IPS-20b (cell line): ENCODE data around the gene MACROD2.

Experiments used
- H3K27ac ChIP-seq: one replicate; pipeline ENCODE4 v1.5.1; 2013; ENCODE audit warnings: low read length
- H3K27me3 ChIP-seq: 2 replicates; pipeline ENCODE4 v1.6.1; 2013; ENCODE audit warnings: mild to moderate bottlenecking, low read length, inconsistent platforms; ENCODE audit not compliant: insufficient read depth
- H3K36me3 ChIP-seq: 2 replicates; pipeline ENCODE4 v1.6.1; 2013; ENCODE audit warnings: low read depth, mild to moderate bottlenecking, inconsistent platforms, low read length, moderate library complexity; ENCODE audit not compliant: insufficient read depth
- H3K4me1 ChIP-seq: 2 replicates; pipeline ENCODE4 v1.6.1; 2013; ENCODE audit warnings: mild to moderate bottlenecking, control low read depth, inconsistent platforms, low read length, moderate library complexity; ENCODE audit not compliant: insufficient read depth
- H3K4me3 ChIP-seq: 2 replicates; pipeline ENCODE4 v1.5.1; 2013; ENCODE audit warnings: mild to moderate bottlenecking, low read length, inconsistent platforms
- H3K9ac ChIP-seq: 2 replicates; pipeline ENCODE4 v1.6.1; 2013; ENCODE audit warnings: low read depth, mild to moderate bottlenecking, inconsistent platforms, low read length, moderate library complexity
- H3K9me3 ChIP-seq: 2 replicates; pipeline ENCODE4 v1.6.1; 2013; ENCODE audit warnings: mild to moderate bottlenecking, low read depth, low read length, inconsistent platforms; ENCODE audit not compliant: insufficient read depth

MACROD2 gene

DNA sequence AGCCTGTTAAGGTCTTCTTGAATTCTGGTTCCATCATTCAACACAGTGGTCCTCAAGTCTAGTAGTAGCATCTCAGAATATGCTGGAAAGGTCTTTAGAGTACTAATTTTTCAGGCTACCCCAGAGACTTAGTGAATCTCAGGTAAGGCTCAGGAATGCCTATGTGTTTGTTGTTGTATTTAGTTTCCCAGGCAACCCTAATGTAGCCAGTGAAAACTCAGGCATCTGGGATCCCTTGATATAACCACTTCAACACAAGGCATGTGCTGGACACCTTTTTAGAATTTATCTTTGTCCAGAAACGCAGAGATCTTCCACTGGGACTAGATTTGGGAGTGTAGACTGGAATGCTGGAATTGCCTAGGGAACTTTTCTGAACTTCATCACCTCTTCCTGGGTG lies 940.0 kb downstream of the MACROD2 start:
- H3K9ac ChIP-seq: no peak overlapping the region
- H3K4me1 ChIP-seq: no peaks in the 10 kb centered on the region

DNA sequence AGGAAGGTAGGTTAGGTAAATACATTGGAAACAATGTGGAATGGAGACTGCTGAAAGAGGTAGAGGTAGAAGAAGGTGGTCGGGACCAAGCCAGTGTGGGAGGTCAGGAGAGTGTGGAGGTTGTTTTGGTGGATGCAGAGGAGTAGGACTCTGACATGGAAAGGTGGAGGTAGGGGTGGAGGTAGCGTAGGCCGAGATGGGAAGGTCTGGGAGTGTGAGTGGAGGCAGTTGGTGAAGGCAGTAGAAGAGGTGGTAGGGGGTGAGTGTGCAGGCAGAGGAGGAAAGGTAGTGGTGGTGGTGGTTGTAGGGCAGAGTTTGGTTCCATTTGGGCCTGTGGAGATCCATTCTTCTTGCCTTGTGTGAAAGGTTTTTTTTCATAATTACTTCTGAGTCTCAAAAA lies 941.7 kb downstream of the MACROD2 start:
- H3K4me1 ChIP-seq: no peaks in the 10 kb centered on the region
- H3K9ac ChIP-seq: no peak overlapping the region
- no peak overlapping the region for H3K27ac ChIP-seq
- peaks cover 6% of the 10 kb centered on the region; the same call in 1 of the 2 replicates for H3K9me3 ChIP-seq
- H3K4me3 ChIP-seq: no peak overlapping the region
- no peaks in the 10 kb centered on the region for H3K36me3 ChIP-seq
- H3K27me3 ChIP-seq: no peaks in the 10 kb centered on the region

More for the DNA sequence above, 940.0 kb downstream of the MACROD2 start:
- peaks cover 5% of the 10 kb centered on the region; the same call in 1 of the 2 replicates for H3K9me3 ChIP-seq
- no peak overlapping the region for H3K27ac ChIP-seq
- H3K36me3 ChIP-seq: no peaks in the 10 kb centered on the region
- H3K27me3 ChIP-seq: no peaks in the 10 kb centered on the region
- no peak overlapping the region for H3K4me3 ChIP-seq

DNA sequence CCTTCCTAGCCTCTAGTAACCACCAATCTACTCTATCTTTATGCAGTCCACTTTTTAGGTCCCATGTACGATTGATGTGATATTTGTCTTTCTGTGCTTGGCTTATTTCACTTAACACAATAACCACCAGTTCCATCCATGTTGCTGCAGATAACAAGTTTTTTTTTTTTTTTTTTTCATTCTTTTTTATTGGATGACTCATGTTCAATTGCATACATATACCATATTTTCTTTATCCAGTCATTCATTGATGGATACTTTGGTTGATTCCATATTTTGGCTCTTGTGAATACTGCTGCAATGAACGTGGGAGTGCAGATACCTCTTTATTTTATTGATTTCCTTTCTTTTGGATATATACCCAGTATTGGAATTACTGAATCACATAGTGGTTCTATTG lies 942.5 kb downstream of the MACROD2 start:
- H3K9me3 ChIP-seq: peaks cover 6% of the 10 kb centered on the region; the same call in 1 of the 2 replicates
- no peak overlapping the region for H3K9ac ChIP-seq
- peaks cover 5% of the 10 kb centered on the region; the same call in 1 of the 2 replicates for H3K4me1 ChIP-seq
- H3K27ac ChIP-seq: no peak overlapping the region
- H3K4me3 ChIP-seq: no peak overlapping the region
- H3K27me3 ChIP-seq: no peaks in the 10 kb centered on the region
- no peaks in the 10 kb centered on the region for H3K36me3 ChIP-seq

DNA sequence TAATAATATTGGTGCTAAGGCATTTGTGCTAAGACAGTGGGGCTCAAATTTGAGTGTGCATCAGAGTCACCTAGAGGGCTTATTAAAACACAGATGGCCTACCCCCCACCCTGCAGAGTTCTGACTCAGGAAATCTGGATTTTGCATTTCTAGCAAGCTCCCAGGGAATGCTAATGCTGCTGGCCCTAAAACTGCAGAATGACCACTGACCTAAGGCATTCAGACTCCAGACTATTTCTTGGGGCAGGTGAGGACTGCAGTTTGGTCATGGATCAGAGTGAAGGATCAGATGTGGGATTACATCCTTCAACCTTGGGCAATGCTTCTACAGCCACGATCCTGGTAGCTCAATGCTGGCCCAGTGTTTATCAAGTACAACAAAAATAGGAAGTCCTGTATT lies 952.2 kb downstream of the MACROD2 start:
- no peak overlapping the region for H3K4me3 ChIP-seq

DNA sequence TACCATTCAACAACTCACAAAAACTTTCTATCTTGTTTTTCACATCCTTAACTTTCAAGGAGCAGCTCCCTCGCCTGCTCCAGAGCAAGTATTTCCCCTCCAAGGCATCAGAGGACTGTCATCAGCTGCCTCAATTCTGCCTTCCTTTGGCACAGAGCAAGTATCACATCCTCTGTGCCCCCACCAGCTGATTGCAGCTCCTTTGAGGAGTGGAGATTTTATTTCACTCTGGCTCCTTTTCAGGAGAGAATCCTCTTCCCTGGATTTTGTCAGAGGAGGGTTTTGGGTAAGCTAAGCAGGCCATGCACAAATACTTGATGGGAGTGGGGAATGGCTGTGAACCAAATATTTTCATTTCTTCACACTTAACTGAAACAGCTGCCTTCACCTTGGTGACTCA lies 952.6 kb downstream of the MACROD2 start:
- no peak overlapping the region for H3K9ac ChIP-seq
- H3K9me3 ChIP-seq: no peaks in the 10 kb centered on the region
- H3K36me3 ChIP-seq: no peaks in the 10 kb centered on the region
- no peaks in the 10 kb centered on the region for H3K27me3 ChIP-seq
- H3K4me1 ChIP-seq: peaks cover 19% of the 10 kb centered on the region
- no peak overlapping the region for H3K4me3 ChIP-seq
- no peak overlapping the region for H3K27ac ChIP-seq

More for the DNA sequence above, 952.2 kb downstream of the MACROD2 start:
- Histone ChIP-seq H3K36me3 (no peaks in the 10 kb centered on the region), H3K27ac (no peak overlapping the region), H3K9me3 (no peaks in the 10 kb centered on the region), H3K9ac (no peak overlapping the region), H3K27me3 (no peaks in the 10 kb centered on the region), H3K4me1 (peaks cover 23% of the 10 kb centered on the region)

DNA sequence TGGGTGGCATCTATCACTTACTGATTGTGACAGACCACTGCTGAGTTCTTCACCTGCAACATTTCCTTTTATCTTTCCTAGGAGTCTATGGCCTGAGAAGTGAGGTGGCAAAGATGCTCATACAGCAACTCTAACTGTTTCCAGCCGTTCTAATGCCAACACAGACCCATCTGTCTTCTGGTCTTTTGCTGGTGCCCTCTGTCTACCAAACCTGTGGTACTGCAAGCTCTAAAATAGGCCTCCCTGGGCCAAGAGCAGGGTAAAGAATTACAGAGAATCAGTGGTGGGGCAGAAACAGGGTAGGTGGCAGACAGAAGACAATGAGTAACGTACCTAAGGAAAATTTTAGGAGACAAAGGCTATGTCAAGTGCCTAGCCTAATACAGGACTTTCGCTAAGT lies 953.1 kb downstream of the MACROD2 start:
- H3K9me3 ChIP-seq: no peaks in the 10 kb centered on the region
- H3K27ac ChIP-seq: no peak overlapping the region
- no peak overlapping the region for H3K4me3 ChIP-seq
- H3K27me3 ChIP-seq: no peaks in the 10 kb centered on the region
- no peaks in the 10 kb centered on the region for H3K36me3 ChIP-seq
- no peak overlapping the region for H3K9ac ChIP-seq
- H3K4me1 ChIP-seq: peaks cover 17% of the 10 kb centered on the region

DNA sequence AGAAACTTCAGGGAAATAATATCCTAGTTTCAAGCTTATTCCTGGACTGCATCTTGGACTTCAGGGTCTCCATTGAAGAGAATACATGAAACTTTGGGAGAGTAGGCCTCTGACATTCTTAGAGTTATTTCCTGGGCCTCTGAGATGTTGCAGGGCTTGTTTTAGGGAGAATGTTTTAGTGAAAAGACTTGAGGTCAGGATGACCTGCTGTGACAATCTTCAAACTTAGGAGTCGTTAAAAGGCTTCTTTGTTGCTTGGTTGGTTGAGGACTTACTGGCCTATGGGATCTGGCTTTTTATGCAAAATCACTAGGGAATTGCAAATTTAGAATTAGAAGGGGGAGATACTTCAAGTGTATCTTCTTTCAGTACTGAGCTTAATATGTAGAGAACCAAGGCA lies 955.3 kb downstream of the MACROD2 start:
- Histone ChIP-seq H3K4me3 (no peak overlapping the region; the same call in 1 of the 2 replicates), H3K9me3 (no peaks in the 10 kb centered on the region), H3K27me3 (no peaks in the 10 kb centered on the region), H3K36me3 (no peaks in the 10 kb centered on the region), H3K9ac (no peak overlapping the region), H3K27ac (no peak overlapping the region), H3K4me1 (peaks cover 21% of the 10 kb centered on the region)

DNA sequence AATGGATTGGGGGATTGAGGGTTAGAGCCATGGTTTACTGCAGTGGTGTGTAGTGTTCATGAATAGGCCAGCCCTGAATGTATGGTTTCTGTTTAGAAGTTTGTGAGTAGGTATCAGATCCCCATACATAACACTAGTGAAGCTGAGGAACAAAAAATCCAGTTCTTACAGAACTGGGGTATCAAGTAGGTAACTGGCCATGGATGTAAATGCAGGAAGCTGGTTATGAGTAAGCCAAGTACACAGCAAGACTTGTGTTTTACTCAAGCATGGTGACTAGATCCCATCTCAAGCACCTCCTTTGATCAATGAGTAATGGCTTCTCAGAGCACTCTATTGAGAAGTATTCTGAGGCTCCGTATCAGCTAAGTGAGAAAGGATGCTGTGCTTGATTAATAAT lies 955.8 kb downstream of the MACROD2 start:
- H3K9ac ChIP-seq: no peak overlapping the region
- no peaks in the 10 kb centered on the region for H3K27me3 ChIP-seq
- H3K4me1 ChIP-seq: peaks cover 26% of the 10 kb centered on the region
- no peak overlapping the region; the same call in 1 of the 2 replicates for H3K4me3 ChIP-seq
- H3K36me3 ChIP-seq: no peaks in the 10 kb centered on the region
- no peaks in the 10 kb centered on the region for H3K9me3 ChIP-seq
- no peak overlapping the region for H3K27ac ChIP-seq

DNA sequence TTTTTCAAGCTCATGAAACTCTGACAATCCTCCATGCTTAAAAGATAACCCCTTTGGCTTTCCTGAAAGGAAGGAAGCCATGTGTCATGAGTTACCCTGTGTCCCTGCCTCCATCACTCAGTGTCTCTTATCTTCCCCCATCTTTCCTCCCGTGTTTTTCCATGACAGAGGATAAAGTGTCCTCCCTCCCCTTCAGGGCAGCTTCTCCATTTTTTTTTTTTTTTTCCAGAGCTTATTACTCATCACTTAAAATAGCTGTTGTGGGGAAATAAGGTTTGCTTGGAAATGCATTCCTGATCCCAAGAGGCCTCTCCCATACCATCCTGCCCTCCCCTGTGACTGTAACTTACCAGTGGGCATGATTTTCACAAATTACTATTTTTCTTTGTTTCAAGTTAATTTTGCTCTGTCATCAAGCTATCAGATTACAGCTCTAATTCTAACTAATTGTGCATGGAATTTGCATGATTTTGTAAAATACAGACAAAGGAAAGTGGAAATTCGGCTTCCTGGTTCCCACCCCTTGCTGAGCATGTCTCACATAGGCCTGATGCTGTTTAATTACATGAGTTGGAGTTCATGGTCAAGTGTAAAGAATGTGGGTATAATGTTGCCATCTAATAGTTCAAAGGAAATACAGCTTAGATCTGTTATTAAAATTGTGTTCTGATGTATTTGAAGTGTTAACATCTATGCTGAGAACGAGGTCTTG lies 956.5 kb downstream of the MACROD2 start:
- peaks cover 27% of the 10 kb centered on the region for H3K4me1 ChIP-seq
- no peaks in the 10 kb centered on the region for H3K27me3 ChIP-seq
- H3K9me3 ChIP-seq: no peaks in the 10 kb centered on the region
- H3K36me3 ChIP-seq: no peaks in the 10 kb centered on the region
- H3K27ac ChIP-seq: no peak overlapping the region
- H3K9ac ChIP-seq: no peak overlapping the region
- no peak overlapping the region for H3K4me3 ChIP-seq

DNA sequence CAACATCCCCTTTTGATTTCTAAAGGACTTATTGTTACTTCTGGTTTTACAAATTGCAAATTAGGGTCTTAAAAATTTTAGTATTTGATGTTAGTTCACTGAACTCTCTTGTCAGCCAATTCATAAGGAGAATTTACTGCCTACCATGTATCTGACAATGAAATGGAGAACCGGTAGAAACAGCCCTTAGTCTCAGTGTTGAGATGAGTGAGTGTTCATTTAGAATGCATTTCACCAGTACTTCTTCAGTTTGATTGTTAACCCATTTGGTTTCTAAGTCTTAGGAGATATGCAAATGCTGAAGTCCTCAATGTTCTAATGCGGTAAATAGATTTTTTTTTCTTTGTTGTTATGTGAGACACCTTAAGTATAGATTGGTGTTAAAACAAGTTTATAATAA lies 958.4 kb downstream of the MACROD2 start:
- Histone ChIP-seq H3K9me3 (no peaks in the 10 kb centered on the region), H3K27ac (no peak overlapping the region), H3K4me3 (no peak overlapping the region), H3K27me3 (no peaks in the 10 kb centered on the region), H3K9ac (no peak overlapping the region), H3K4me1 (peaks cover 14% of the 10 kb centered on the region), H3K36me3 (no peaks in the 10 kb centered on the region)

DNA sequence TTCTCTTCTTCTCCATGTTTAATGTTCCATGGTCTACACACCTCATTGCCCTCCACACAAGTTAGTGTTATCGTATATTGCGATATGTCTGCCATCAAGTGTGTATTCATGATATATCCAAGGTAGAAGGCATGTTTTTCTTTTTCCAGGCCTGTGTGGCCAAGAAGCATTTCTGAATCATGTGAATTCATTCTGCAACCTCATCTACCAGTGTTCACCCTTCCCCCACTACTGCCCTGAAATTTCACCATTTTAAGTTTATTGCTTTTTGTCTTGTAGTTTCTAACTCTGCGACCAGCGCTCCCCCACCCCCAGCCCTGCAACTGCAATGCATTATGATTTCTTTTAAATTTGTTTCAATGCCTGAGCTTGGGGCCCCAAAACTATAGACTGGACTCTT lies 960.1 kb downstream of the MACROD2 start:
- Histone ChIP-seq H3K27ac (no peak overlapping the region), H3K9ac (no peak overlapping the region), H3K27me3 (no peaks in the 10 kb centered on the region), H3K36me3 (no peaks in the 10 kb centered on the region), H3K4me3 (no peak overlapping the region), H3K9me3 (no peaks in the 10 kb centered on the region), H3K4me1 (peaks cover 14% of the 10 kb centered on the region)

DNA sequence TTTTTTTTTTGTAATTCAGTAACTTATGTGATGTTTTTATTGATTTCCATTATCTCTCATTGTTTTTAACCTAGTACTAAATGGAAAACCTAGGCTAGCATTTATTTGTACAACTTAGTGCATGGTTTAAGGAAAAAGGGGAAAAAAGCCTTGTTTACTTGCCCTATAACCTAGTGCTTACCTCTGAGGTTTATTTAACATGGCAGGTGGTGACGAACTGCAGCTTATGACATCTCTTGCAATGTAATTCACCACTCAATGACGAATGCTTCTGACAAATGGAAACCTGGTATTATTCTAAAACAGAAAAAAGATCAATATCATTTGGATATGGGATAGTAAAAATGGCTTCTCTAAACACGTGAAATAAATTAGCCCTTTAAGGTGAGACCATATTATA lies 960.7 kb downstream of the MACROD2 start:
- H3K4me3 ChIP-seq: no peak overlapping the region
- H3K27ac ChIP-seq: no peak overlapping the region
- no peaks in the 10 kb centered on the region for H3K9me3 ChIP-seq
- no peaks in the 10 kb centered on the region for H3K27me3 ChIP-seq
- no peaks in the 10 kb centered on the region for H3K36me3 ChIP-seq
- no peak overlapping the region for H3K9ac ChIP-seq
- H3K4me1 ChIP-seq: peaks cover 14% of the 10 kb centered on the region
